C4-2B (cell line): ENCODE measurements around the gene NRXN3.

Experiments
- H3K27ac ChIP-seq: fragments of 450-650 bp; 2 replicates; pipeline ENCODE4 v1.5.1; 2017
- ZFX ChIP-seq: fragments of 450-650 bp; IDR thresholded peaks from 2 replicates; pipeline ENCODE4 v1.6.1; 2017
- TF ChIP-seq, protein P1 (sequence below): fragments of 450-650 bp; conservative IDR thresholded peaks from 2 replicates; pipeline ENCODE4 v1.5.1; 2017; ENCODE audit warnings: mild to moderate bottlenecking

NRXN3 gene

DNA sequence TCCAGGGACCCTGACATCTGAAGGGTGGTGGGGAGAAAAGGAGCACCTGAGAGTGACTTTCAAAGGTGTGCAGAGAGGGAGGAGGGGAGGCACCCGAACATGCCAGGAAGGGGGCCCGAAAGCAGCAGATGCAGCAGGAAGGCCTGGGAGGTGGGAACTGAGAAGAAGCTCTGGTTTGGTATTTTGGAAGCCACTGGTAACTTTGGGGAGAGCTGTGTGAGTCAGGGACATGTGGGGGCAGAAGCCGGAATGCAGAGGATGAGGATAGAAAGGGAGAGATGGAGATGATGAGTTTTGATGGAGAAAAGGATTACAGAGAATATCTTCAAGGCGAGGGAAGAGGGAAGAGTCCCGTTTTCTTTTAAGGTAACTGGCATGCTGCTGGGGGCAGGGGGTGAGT lies 50.1 kb downstream of the NRXN3 start:
- H3K27ac ChIP-seq: no peak overlapping the region
- TF ChIP-seq, protein P1, sequence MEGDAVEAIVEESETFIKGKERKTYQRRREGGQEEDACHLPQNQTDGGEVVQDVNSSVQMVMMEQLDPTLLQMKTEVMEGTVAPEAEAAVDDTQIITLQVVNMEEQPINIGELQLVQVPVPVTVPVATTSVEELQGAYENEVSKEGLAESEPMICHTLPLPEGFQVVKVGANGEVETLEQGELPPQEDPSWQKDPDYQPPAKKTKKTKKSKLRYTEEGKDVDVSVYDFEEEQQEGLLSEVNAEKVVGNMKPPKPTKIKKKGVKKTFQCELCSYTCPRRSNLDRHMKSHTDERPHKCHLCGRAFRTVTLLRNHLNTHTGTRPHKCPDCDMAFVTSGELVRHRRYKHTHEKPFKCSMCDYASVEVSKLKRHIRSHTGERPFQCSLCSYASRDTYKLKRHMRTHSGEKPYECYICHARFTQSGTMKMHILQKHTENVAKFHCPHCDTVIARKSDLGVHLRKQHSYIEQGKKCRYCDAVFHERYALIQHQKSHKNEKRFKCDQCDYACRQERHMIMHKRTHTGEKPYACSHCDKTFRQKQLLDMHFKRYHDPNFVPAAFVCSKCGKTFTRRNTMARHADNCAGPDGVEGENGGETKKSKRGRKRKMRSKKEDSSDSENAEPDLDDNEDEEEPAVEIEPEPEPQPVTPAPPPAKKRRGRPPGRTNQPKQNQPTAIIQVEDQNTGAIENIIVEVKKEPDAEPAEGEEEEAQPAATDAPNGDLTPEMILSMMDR: no peak
- no peak for TF ChIP-seq ZFX

DNA sequence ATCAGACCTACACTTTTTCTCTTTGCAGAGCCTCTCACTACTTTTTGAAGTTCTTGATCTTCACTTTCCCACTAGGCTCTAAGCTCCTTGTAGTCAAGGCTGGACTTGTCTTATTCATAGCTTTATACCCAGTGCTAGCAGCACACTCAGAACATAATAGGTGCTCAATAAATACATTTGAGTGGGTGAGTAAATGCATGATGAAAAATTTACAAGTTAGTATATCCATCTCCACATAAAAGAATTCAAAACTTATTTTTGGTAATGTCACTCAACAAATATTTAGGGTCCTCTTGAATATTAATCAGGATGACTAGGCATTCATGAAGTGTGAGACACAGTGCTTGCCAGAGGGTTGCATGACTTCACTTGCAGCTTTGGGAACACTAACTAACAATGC lies 52.6 kb downstream of the NRXN3 start:
- TF ChIP-seq, protein P1: no peak
- no peak for TF ChIP-seq ZFX
- no peak overlapping the region for H3K27ac ChIP-seq

DNA sequence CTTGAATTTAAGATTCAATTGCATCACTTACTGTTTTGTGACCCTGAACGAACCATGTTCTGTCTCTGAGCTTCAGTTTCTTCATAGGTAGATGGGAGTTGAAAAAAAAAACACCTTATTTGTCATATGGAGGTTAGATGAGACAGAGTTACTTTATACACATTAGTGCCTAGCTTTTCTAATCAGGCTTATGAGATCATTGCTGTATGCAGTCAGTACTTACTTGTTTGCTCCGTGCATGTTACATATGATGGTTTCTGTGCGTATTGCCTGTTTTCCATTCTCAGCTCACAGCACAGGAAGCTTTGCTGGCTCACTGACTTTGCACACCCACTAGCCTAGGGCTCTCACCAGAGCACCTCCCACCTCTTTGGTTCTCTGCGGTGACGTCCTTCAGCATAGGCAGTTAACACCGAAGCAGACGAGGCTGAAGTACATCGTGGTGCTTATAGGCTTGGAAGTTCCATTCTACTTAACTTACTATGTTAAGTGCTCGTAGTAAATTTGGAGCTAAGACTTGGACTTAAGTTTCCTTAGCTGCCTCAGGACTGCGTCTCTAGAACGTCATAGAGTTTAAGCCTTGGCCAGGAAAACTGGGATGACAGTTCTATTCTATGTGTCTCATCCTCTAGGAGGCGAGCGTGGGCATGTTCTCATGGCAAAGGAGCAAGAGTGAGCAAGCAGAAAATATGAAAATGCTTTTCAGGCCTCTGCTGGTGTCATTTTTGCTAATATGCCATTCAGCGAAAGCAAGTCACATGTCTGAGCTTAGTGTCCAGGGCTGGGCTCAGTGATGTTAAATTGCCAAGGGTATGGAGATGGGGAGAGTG lies 57.3 kb downstream of the NRXN3 start:
- no peak overlapping the region for H3K27ac ChIP-seq
- TF ChIP-seq, protein P1: peak; percentile 50
- TF ChIP-seq ZFX: no peak

DNA sequence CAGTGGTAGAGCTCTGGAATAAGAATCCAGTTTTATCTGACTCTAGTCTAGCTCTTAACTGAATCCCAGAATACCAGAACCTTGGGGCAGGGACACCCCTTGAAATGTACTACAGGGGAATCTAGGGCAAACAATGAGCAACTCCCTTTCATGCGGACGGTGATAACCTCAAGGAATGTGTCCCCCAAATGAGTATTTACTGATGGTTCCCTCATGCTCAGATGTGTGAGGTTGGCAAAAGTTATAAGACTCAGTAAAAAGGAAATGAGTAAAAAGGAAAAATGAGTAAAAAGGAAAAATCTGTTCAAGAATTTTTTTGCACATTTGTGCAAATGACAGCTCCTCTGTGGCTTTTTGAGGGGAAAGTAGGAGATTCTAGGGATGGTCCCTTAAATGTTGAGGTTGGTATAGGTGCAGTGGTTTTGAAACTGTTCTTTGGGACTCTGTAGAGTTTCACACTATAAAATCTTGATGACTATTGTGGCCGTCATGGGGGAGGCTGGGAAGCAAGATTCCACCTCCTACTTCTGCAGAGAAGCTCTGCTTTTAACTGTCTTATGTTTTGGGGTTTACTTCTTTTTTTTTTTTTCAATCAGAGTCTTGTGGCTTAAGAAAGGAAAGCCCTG lies 58.6 kb downstream of the NRXN3 start:
- H3K27ac ChIP-seq: no peak overlapping the region
- no peak for TF ChIP-seq ZFX
- TF ChIP-seq, protein P1: no peak

DNA sequence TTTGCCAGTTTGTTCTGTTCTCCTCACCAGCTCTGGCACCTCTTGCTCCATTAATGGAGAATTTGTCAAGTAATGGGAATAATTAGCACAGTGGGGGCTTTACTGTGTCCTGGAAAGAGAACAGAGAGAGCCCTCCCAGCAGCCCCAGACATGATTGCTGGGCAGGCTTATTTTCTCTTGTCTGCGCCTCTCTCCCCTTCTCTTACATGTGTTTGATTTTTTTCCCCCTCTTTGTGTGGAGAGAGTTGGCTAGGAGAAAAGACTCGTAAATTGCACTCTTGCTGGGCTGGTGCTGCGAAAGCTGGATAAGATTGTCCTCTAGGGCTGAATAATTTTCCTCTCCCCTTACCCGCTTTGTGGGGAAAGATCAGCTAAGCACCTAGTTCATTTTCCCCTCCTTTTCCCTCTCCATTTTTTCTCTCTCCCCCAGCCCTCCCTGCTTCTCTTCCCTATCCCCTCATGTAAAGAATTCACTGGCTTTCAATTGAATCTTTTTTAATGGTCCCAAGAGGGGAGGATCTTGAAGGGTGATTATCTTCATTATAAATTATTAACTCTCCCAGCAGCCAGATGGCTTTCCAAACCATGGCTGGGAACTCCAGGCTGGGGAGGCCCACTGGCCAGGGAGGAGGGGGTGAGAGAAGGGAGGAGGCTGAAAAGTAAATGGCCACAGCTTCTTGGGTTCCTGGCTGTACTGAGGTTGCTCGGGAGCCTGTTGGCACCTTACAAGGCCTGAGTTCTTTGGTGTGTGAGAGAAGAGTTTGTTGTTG lies 62.2 kb downstream of the NRXN3 start:
- TF ChIP-seq ZFX: no peak
- TF ChIP-seq, protein P1: no peak
- no peak overlapping the region for H3K27ac ChIP-seq

DNA sequence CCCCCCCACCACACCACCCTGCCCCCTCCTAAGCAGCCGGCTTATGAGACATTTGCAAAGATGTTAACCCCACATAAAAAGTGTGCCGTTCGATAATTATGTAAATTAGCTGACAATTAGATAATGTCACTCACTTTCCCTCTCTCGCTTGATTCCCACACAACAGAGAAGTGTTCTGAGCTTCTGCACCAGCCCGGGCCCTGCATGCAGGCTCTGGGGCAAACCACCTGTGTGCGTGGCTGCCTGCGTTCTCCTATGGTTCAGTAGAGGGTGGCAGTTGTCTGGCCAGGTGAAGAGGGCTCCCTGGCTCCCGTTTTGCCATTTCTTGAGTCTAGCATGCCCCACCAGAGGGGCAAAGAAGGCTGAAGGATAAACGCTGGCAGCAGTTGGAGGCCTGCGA lies 68.0 kb downstream of the NRXN3 start:
- H3K27ac ChIP-seq: no peak overlapping the region
- TF ChIP-seq, protein P1: no peak
- no peak for TF ChIP-seq ZFX

DNA sequence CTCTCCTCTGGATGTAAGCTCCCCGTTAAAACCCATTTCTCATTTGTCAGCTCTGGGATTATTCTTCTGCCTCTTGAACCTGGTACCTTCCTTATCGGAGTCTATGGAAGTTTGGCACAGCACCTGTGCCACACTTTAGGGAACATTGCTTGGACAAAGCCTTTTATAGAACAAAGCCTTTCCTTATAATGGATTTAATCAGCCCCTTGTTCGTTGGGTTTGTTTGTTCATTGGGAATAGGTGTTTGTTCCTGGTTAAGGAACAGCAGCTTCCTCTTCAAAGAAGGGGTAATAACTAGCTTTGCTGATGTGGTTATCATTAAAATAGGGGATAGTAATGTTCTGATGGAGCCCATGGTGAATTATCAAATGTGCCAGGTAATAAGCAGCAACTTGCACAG lies 70.4 kb downstream of the NRXN3 start:
- H3K27ac ChIP-seq: no peak overlapping the region
- TF ChIP-seq, protein P1: no peak
- no peak for TF ChIP-seq ZFX
